ENCODE results near the gene LRRK1. TPM values are rescaled to one million over a fixed set of nuclear protein-coding genes. Genes with fewer than 3 reads are reported as not detected.

LRRK1 gene
- total RNA-seq, 1 experiment from 2014 or later, result 7.6 TPM

DNA sequence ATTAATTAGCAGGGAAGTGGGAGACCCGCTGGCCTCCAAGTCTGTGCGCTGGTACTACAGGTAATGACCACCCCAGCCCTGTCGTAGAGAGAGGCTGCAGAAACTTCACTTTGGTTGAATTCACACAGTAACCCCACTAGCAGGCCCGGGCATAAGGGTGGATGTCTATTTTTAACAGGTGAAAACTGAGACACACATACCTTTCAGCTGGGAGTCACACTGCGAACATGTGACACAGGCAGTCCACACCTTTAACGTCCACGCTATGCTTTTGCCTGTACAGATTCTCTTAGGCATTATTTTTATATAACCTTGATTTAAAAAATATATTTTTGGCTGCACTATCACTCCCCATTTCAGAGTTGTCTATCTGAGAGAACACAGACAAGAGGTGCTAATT lies 3.9 kb downstream of the LRRK1 start:
- H3K27ac Mint-ChIP-seq, result no peak overlapping the region
- CTCF ChIA-PET, result interaction anchor here (1.3 to 10.6 kb wide), 2 partner anchors 50 to 85 kb away, joined by 3 to 253 read pairs; no protein-coding TSS in a partner anchor
- no peak for DNase-seq (ENCODE audit: low spot score)
- H3K9me3 Mint-ChIP-seq, result no peaks in the 10 kb centered on the region
- POLR2A ChIA-PET, result interaction anchor here (0.6 kb wide), 1 partner anchor 57 kb away, joined by 9 read pairs; no protein-coding TSS in a partner anchor
- peaks cover 5% of the 10 kb centered on the region for H3K4me1 Mint-ChIP-seq
- TF ChIP-seq ZNF416 (CRISPR knock-in tag; IDR thresholded peaks at IDR 0.05) (no peak), ETV6 (CRISPR knock-in tag; IDR thresholded peaks at IDR 0.05) (no peak), JUN (CRISPR knock-in tag; IDR thresholded peaks at IDR 0.05) (no peak), ESRRA (CRISPR knock-in tag; IDR thresholded peaks at IDR 0.05; ENCODE audit: borderline replicate concordance) (no peak), ZNF121 (CRISPR knock-in tag; IDR thresholded peaks at IDR 0.05) (no peak), OVOL2 (CRISPR knock-in tag; IDR thresholded peaks at IDR 0.05; ENCODE audit: borderline replicate concordance) (no peak), CREB1 (CRISPR knock-in tag; IDR thresholded peaks at IDR 0.05) (no peak)
- TF ChIP-seq, protein P1, sequence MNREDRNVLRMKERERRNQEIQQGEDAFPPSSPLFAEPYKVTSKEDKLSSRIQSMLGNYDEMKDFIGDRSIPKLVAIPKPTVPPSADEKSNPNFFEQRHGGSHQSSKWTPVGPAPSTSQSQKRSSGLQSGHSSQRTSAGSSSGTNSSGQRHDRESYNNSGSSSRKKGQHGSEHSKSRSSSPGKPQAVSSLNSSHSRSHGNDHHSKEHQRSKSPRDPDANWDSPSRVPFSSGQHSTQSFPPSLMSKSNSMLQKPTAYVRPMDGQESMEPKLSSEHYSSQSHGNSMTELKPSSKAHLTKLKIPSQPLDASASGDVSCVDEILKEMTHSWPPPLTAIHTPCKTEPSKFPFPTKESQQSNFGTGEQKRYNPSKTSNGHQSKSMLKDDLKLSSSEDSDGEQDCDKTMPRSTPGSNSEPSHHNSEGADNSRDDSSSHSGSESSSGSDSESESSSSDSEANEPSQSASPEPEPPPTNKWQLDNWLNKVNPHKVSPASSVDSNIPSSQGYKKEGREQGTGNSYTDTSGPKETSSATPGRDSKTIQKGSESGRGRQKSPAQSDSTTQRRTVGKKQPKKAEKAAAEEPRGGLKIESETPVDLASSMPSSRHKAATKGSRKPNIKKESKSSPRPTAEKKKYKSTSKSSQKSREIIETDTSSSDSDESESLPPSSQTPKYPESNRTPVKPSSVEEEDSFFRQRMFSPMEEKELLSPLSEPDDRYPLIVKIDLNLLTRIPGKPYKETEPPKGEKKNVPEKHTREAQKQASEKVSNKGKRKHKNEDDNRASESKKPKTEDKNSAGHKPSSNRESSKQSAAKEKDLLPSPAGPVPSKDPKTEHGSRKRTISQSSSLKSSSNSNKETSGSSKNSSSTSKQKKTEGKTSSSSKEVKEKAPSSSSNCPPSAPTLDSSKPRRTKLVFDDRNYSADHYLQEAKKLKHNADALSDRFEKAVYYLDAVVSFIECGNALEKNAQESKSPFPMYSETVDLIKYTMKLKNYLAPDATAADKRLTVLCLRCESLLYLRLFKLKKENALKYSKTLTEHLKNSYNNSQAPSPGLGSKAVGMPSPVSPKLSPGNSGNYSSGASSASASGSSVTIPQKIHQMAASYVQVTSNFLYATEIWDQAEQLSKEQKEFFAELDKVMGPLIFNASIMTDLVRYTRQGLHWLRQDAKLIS (CRISPR knock-in tag; IDR thresholded peaks at IDR 0.05; ENCODE audit: borderline replicate concordance), result no peak
- TF ChIP-seq, protein P2, sequence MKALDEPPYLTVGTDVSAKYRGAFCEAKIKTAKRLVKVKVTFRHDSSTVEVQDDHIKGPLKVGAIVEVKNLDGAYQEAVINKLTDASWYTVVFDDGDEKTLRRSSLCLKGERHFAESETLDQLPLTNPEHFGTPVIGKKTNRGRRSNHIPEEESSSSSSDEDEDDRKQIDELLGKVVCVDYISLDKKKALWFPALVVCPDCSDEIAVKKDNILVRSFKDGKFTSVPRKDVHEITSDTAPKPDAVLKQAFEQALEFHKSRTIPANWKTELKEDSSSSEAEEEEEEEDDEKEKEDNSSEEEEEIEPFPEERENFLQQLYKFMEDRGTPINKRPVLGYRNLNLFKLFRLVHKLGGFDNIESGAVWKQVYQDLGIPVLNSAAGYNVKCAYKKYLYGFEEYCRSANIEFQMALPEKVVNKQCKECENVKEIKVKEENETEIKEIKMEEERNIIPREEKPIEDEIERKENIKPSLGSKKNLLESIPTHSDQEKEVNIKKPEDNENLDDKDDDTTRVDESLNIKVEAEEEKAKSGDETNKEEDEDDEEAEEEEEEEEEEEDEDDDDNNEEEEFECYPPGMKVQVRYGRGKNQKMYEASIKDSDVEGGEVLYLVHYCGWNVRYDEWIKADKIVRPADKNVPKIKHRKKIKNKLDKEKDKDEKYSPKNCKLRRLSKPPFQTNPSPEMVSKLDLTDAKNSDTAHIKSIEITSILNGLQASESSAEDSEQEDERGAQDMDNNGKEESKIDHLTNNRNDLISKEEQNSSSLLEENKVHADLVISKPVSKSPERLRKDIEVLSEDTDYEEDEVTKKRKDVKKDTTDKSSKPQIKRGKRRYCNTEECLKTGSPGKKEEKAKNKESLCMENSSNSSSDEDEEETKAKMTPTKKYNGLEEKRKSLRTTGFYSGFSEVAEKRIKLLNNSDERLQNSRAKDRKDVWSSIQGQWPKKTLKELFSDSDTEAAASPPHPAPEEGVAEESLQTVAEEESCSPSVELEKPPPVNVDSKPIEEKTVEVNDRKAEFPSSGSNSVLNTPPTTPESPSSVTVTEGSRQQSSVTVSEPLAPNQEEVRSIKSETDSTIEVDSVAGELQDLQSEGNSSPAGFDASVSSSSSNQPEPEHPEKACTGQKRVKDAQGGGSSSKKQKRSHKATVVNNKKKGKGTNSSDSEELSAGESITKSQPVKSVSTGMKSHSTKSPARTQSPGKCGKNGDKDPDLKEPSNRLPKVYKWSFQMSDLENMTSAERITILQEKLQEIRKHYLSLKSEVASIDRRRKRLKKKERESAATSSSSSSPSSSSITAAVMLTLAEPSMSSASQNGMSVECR (CRISPR knock-in tag; IDR thresholded peaks at IDR 0.05; ENCODE audit: borderline replicate concordance), result no peak
- TF ChIP-seq, protein P3, sequence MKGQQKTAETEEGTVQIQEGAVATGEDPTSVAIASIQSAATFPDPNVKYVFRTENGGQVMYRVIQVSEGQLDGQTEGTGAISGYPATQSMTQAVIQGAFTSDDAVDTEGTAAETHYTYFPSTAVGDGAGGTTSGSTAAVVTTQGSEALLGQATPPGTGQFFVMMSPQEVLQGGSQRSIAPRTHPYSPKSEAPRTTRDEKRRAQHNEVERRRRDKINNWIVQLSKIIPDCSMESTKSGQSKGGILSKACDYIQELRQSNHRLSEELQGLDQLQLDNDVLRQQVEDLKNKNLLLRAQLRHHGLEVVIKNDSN (CRISPR knock-in tag; IDR thresholded peaks at IDR 0.05), result no peak
- TF ChIP-seq, protein P4, sequence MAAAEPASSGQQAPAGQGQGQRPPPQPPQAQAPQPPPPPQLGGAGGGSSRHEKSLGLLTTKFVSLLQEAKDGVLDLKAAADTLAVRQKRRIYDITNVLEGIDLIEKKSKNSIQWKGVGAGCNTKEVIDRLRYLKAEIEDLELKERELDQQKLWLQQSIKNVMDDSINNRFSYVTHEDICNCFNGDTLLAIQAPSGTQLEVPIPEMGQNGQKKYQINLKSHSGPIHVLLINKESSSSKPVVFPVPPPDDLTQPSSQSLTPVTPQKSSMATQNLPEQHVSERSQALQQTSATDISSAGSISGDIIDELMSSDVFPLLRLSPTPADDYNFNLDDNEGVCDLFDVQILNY (CRISPR knock-in tag; IDR thresholded peaks at IDR 0.05), result no peak
- TF ChIP-seq, protein P5, sequence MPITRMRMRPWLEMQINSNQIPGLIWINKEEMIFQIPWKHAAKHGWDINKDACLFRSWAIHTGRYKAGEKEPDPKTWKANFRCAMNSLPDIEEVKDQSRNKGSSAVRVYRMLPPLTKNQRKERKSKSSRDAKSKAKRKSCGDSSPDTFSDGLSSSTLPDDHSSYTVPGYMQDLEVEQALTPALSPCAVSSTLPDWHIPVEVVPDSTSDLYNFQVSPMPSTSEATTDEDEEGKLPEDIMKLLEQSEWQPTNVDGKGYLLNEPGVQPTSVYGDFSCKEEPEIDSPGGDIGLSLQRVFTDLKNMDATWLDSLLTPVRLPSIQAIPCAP (CRISPR knock-in tag; IDR thresholded peaks at IDR 0.05), result no peak
- peaks cover 49% of the 10 kb centered on the region for H3K27me3 Mint-ChIP-seq (ENCODE audit: low read depth)
- no peaks in the 10 kb centered on the region for H3K36me3 Mint-ChIP-seq
- H3K4me3 Mint-ChIP-seq, result no peak overlapping the region
- ATAC-seq, result no peak

DNA sequence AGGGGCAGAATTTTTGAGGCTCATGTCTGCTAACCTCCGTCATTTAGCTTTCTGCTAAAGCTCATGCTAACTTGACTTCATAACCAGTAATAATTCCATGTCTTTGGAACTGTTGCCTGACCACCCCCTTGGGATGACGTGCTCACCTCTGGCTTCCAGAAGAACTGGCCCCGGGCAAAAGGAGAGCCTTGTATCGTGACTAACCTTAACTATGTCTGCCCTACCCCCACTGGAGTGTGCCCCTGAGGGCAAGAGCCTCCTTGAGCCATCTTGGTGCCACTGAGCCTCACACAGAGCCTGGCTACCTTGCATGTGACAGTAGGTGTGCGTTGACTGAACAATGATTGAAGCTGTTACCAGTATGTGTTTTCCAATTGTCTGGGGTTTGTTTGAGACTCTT lies 4.7 kb downstream of the LRRK1 start:
- H3K27ac Mint-ChIP-seq, result no peak overlapping the region
- ATAC-seq, result no peak
- peaks cover 41% of the 10 kb centered on the region for H3K27me3 Mint-ChIP-seq (ENCODE audit: low read depth)
- H3K9me3 Mint-ChIP-seq, result no peaks in the 10 kb centered on the region
- ChIA-PET CTCF (interaction anchor here (0.6 to 1.3 kb wide), 3 partner anchors 51 to 313 kb away, joined by 3 to 5 read pairs (median 3); no protein-coding TSS in a partner anchor), POLR2A (no interaction called here)
- peaks cover 7% of the 10 kb centered on the region for H3K4me1 Mint-ChIP-seq
- H3K4me3 Mint-ChIP-seq, result no peak overlapping the region
- DNase-seq (ENCODE audit: low spot score), result no peak
- H3K36me3 Mint-ChIP-seq, result no peaks in the 10 kb centered on the region
- TF ChIP-seq, protein P6, sequence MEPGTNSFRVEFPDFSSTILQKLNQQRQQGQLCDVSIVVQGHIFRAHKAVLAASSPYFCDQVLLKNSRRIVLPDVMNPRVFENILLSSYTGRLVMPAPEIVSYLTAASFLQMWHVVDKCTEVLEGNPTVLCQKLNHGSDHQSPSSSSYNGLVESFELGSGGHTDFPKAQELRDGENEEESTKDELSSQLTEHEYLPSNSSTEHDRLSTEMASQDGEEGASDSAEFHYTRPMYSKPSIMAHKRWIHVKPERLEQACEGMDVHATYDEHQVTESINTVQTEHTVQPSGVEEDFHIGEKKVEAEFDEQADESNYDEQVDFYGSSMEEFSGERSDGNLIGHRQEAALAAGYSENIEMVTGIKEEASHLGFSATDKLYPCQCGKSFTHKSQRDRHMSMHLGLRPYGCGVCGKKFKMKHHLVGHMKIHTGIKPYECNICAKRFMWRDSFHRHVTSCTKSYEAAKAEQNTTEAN (CRISPR knock-in tag; IDR thresholded peaks at IDR 0.05), result no peak
- TF ChIP-seq NR3C1 (CRISPR knock-in tag; conservative IDR thresholded peaks at IDR 0.05; ENCODE audit: low read depth), result no peak
- TF ChIP-seq RELA (CRISPR knock-in tag; IDR thresholded peaks at IDR 0.05; ENCODE audit: borderline replicate concordance), result no peak
- TF ChIP-seq, protein P7, sequence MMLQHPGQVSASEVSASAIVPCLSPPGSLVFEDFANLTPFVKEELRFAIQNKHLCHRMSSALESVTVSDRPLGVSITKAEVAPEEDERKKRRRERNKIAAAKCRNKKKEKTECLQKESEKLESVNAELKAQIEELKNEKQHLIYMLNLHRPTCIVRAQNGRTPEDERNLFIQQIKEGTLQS (CRISPR knock-in tag; conservative IDR thresholded peaks at IDR 0.05), result no peak
- no peak for TF ChIP-seq ZNF317 (CRISPR knock-in tag; IDR thresholded peaks at IDR 0.05; ENCODE audit: borderline replicate concordance, low read depth)
- no peak for TF ChIP-seq CREB1 (CRISPR knock-in tag; IDR thresholded peaks at IDR 0.05)
- TF ChIP-seq CBFB (CRISPR knock-in tag; IDR thresholded peaks at IDR 0.05; ENCODE audit: low read depth), result no peak
- no peak for TF ChIP-seq FOXJ3 (CRISPR knock-in tag; IDR thresholded peaks at IDR 0.05; ENCODE audit: borderline replicate concordance)
- TF ChIP-seq, protein P8, sequence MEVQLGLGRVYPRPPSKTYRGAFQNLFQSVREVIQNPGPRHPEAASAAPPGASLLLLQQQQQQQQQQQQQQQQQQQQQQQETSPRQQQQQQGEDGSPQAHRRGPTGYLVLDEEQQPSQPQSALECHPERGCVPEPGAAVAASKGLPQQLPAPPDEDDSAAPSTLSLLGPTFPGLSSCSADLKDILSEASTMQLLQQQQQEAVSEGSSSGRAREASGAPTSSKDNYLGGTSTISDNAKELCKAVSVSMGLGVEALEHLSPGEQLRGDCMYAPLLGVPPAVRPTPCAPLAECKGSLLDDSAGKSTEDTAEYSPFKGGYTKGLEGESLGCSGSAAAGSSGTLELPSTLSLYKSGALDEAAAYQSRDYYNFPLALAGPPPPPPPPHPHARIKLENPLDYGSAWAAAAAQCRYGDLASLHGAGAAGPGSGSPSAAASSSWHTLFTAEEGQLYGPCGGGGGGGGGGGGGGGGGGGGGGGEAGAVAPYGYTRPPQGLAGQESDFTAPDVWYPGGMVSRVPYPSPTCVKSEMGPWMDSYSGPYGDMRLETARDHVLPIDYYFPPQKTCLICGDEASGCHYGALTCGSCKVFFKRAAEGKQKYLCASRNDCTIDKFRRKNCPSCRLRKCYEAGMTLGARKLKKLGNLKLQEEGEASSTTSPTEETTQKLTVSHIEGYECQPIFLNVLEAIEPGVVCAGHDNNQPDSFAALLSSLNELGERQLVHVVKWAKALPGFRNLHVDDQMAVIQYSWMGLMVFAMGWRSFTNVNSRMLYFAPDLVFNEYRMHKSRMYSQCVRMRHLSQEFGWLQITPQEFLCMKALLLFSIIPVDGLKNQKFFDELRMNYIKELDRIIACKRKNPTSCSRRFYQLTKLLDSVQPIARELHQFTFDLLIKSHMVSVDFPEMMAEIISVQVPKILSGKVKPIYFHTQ (CRISPR knock-in tag; IDR thresholded peaks at IDR 0.05), result no peak

All from WTC11 (cell line).